ENCODE measurements around the gene CTTN.

The CTTN gene

GRCh38 chr11:70398834-70399680 lies 728 bp downstream of the CTTN start:
- DNase-seq (ENCODE audit: low spot score), result peak; percentile 67
- H3K27ac ChIP-seq, result peak overlapping the region; percentile 97
- CTCF ChIA-PET, result interaction anchor here (0.5 kb wide), 1 partner anchor 1887 kb away, joined by 5 read pairs; no protein-coding TSS in a partner anchor
- TF ChIP-seq CTCF (conservative IDR thresholded peaks at IDR 0.05; ENCODE audit: low read depth), result no peak
- POLR2A ChIA-PET (ENCODE audit: low non-redundant PET), result interaction anchor here (0.5 kb wide), 1 partner anchor 614 kb away, joined by 3 read pairs; no protein-coding TSS in a partner anchor

DNA sequence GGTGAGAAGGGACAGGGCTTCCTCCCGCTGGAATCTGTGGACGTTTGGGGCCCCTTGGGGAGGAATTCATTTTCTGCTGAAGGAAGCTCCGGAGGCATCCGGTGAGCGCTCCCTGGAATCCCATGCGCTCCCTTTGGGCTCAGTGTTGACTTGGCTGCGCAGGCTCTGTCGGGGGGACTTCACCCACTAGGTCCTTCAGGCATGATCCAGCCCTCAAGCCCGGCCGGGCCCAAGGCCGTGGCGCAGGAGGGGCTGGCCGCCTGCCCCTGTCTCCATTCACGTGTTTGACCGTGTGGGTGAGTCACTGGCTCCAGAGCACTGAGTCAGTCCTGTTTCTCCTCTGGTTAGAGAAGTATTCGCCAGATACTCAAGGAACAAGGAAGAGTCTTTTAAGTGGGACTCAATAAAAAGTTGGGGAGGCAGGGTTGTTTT lies 1.4 kb downstream of the CTTN start:
- ChIA-PET CTCF (interaction anchor here (0.5 kb wide), 1 partner anchor 1886 kb away, joined by 5 read pairs; no protein-coding TSS in a partner anchor), POLR2A (ENCODE audit: low non-redundant PET) (no interaction called here)
- peak overlapping the region; percentile 97 for H3K27ac ChIP-seq
- DNase-seq (ENCODE audit: low spot score), result peak; percentile 95
- TF ChIP-seq CTCF (conservative IDR thresholded peaks at IDR 0.05; ENCODE audit: low read depth), result no peak

DNA sequence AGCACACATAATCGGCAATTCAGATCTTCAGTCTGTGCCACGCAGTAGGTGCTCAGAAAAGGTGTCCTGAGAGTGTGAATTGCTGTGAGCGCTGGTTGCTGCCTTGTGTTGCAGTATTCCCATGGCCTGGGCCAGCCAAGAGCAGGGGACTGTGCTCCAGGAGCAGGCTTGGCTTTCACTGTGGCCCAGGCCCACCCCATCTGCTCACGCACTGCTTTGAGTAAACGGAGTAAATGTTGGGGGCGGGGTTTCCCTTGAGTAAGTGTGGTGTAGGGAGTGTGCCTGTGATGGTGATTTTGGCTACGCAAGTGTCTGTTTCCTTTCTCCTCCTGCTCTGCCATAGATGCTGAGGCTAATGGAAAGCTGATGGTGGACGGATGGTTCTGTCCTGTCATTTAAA lies 2.3 kb downstream of the CTTN start:
- peak overlapping the region; percentile 97 for H3K27ac ChIP-seq
- no peak for DNase-seq (ENCODE audit: low spot score)
- CTCF ChIA-PET, result no interaction called here
- TF ChIP-seq CTCF (conservative IDR thresholded peaks at IDR 0.05; ENCODE audit: low read depth), result no peak
- POLR2A ChIA-PET (ENCODE audit: low non-redundant PET), result no interaction called here

DNA sequence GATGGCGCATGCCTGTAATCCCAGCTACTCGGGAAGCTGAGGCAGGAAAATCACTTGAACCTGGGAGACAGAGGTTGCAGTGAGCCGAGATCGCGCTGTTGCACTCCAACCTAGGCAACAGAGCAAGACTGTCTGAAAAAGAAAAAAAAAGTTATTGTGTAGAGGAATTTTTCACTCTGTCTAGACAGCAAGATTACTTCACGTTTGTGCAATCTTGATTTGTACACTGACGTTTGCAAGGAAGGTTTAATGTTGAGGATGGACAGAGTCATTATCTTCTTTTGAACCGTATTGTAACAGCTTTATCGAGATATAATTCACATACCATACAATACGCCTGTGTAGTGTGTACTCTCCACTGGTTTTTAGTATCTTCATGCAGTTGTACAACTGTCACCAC lies 3.7 kb downstream of the CTTN start:
- TF ChIP-seq CTCF (conservative IDR thresholded peaks at IDR 0.05; ENCODE audit: low read depth), result no peak
- CTCF ChIA-PET, result no interaction called here
- POLR2A ChIA-PET (ENCODE audit: low non-redundant PET), result no interaction called here
- no peak for DNase-seq (ENCODE audit: low spot score)
- H3K27ac ChIP-seq, result peak overlapping the region; percentile 97

DNA sequence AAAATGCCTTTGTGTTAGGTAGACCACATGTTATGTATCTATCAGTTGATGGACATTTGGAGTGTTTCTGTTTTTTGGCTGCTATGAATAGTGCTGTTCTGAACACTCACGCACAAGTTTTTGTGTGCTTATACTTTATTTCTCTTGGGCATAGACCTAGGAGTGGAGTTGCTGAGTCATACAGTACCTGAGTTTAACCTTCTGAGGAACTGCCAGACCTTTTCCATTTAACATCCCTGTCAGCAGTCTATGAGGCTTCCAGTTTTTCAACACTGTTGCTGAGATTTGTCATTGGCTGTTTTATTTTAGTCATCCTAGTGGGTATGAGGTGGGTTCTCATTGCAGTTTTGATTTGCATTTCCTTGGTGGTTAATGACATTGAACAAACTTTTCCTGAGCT lies 4.4 kb downstream of the CTTN start:
- POLR2A ChIA-PET (ENCODE audit: low non-redundant PET), result interaction anchor here (0.5 kb wide), 1 partner anchor 10 kb away, joined by 3 read pairs; no protein-coding TSS in a partner anchor
- CTCF ChIA-PET, result no interaction called here
- no peak for TF ChIP-seq CTCF (conservative IDR thresholded peaks at IDR 0.05; ENCODE audit: low read depth)
- DNase-seq (ENCODE audit: low spot score), result no peak
- H3K27ac ChIP-seq, result no peak overlapping the region

GRCh38 chr11:70404244-70404643 lies 5.9 kb downstream of the CTTN start:
- ChIA-PET POLR2A (ENCODE audit: low non-redundant PET) (no interaction called here), CTCF (no interaction called here)
- DNase-seq (ENCODE audit: low spot score), result no peak
- no peak for TF ChIP-seq CTCF (conservative IDR thresholded peaks at IDR 0.05; ENCODE audit: low read depth)
- no peak overlapping the region for H3K27ac ChIP-seq
